ENCODE measurements around the gene CDH22.

The CDH22 gene

DNA sequence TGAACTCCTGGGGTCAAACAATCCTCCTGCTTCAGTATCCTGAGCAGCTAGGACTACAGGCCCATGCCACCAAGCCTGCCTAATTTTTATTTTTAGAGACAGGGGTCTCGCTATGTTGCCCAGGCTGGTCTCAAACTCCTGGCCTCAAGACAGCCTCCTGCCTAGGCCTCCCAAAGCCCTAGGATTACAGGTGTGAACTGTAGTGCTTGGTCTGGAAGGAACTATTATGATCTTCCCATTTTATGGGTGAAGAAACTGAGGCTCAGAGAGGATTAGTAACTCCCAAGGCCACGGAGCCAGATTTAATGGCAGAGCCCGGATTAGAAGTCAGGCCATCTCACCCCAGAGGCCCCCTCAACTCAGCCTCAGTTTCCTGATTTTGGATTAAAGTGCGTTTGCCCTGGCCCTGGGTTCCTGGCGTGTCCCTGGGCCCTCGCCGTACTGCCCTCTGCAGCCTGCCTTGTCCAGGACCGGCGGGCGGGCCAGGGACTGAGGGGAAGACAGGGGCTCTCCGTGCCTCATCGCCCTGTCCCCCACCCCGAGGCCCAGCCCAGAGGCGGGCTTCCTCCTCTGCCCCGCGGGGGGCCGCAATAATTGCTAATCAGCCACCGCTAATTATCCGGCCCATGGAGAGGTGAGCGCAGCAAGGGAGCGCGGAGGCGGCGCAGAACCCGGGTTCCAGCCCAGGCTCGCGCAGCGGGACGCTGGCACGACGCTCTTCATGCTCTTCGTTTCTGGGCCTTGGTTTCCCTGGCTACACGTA, 155.3 kb downstream of the CDH22 start:
- no peak for DNase-seq

DNA sequence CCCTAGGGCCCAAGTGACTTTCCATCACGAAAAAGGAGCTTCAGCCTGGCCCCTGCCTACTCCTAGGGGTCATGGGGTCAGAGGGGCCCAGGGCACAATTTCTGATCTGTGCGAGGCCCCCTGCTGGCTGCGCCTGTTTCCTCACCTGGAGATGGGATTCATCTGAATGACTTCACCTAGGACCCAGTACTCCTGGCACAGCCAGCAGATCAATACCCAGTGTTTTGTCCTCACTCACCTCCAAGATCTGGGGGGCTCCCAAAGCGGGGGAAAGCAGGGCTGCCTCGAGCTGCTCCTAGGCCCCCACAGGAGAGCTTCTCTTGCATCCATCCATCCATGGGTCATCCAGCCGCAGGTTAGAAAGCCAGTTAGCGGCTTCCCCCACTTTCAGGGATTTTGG, 156.4 kb downstream of the CDH22 start:
- no peak for DNase-seq

DNA sequence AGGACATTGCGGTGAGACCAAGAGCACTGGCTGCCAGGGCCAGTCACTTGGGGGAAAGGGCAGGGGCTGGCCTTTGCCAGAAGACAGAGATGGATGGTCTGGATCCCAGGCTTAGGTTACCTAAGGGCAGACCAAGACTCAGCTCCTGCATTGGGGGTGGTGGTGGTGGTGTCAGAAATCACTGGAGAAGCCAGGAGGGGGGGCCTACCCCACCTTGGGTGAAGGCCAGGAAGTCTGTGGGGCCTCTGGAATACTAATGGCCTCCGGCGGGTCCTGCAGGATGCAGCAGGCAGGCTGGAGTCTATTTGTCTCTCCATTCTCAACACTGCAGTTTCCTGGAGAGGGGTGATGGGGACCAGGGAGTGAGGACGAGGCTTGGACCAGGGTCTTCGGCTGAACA, 157.4 kb downstream of the CDH22 start:
- peak in 20 of 56 donors; percentile 3 to 57 (median 14) for DNase-seq

DNA sequence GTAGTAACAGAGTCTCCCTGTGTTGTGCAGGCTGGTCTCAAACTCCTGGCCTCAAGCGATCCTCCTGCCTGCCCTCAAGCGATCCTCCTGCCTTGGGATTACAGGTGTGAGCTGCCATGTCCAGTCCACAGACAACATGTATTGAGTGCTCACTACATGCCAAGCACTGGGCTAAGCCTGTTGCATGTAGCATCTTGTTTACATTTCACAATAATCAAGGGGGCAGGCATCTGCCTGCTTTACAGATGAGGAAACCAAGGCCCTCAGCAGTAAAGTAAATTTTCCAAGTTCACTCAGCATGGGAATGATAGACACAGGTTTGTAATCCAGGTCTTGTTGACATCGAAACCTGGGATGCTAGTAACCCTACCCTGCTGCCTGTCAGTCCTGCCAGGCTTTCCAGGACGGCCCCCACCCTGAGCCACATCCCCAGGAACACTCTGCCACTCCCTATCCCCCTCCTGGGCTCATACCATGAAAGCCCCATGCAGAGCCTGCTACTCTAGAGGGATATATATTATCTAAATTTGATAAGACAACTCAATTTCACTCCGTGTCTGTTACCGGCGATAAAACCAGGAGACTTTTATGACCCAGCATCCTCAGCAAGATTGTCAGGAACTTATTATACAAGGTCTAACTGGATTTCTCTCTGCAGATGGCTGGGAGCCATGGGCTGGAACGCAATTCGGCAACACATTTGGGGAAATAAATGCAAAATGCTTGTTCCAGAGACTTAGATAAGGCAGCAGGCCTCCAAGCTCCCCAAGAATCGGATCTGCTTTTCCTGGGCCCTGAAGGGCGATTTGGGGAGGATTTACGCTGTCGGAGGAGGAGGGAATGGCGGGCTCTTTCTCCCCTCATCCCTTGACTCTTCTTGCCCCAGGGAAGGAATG, 159.7 kb downstream of the CDH22 start:
- no peak for DNase-seq

DNA sequence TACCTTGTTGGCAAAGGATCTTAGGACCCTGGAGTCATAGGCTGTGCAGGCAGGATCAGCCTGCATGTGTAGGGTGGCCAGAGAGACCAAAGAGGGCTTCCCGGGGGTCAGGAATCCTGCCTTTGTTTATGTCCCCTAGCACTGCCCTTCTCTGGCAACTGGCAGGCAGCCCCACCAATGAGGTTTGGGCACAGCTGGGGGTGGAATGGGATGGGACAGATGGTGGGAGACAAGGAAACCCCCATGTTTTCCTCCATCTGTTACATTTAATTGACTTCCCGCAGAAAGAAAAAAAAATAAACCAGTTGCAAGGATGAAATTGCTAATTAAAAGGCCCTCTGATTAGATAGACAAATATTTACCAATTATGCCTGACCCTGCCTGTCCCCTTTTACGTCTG, 162.6 kb downstream of the CDH22 start:
- no peak for DNase-seq

DNA sequence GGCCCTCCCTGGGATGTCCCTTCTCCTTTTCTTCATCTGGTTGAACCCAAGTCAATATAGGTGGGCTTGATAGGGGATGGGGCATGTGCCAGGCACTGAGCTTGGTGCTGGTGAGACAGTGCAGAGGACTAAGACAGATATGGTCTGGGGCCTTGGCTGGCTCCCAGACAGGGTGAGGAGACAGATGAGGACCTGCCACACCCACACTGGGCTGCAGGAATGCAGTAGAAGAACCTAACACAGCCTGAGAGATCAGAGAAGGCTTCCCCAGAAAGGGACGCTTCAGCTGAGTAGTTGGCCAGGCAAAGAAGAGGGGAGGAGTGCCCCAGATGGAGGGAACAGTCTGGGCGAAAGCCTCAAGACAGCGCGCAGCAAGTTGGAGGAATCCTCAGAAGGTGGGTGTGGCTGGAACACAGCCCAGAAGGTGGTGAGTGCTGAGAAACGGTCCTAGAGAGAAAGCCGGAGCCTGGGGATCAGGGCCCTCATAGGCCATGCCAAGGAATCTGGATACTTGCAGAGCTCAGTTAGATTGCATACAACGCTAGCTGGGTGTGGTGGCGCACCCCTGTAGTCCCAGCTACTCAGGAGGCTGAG, 163.8 kb downstream of the CDH22 start:
- no peak for DNase-seq

DNA sequence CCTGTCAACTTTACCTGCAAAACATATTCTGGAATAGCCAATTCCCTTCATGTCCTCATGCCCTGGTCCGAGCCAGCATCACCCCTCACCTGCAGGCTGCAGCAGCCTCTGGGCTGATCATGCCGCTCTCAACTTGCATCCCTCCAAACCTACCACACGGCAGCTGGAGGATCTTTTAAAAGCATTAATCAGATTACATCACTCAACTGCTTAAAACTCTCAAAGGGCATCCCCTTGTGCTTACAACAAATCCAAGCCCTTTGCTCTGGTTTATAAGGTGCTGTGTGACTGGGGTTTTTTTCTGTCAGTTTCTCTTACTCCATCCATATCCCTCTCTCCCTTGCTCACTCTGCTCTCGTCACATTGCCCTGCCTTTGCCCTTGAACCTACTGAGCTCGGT, 166.2 kb downstream of the CDH22 start:
- DNase-seq, result no peak

DNA sequence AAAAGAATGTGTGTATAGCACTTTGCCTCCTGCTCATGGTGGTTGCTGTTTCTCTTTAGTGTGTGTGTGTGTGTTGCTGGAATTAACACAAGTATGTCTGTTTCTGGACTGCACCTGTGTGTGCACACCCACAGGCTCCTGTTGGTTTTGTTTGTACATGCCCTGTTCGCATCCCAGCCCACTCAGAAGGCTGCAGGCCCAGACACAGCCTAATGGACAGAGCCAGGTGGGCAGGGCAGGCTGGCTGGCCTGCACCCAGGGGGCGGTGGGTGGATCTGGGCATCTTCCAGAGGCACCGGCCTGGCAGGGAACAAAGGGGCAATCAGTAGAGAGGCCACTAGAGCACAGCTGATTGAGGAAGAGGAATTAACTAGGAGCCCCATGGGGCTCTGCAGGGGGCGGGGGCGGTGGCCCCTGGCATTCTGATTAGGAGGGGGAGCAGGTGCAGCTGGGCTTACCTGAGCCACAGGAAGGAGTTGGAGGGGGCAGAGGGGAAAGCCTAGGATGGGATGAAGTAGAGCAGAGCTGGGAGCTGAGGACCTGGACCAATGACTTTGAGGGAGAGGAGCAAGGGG, 168.3 kb downstream of the CDH22 start:
- DNase-seq, result no peak

DNA sequence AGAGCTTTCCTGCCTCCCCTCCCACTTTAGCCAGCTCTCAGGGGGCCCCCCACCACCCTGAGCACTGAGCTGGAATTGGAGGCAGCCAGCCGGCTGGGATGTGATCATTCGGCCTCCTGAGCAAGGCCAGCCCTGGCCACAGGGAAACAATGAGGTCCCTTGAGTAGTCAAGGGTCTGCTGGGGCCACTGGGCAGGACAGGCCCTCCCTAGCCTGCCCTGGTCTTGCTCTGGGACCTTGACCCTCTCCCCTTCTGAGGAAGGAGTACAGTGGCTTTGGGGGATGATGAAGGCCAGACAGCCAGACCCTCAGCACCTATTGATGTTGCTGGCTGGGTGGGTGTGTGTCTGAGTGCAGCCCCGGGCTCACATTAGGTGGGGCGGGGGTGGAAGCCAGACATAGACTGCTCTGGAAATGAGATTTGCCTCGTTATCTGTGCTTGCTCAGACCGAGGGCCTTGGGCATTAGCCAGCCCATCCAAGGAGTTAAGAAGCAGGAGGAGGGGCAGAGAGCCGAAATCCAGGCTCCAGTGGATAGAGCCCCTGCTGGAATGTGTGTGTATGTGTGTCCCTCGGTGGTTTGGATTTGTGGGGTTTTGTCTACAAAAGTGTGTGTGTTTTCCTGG, 168.9 kb downstream of the CDH22 start:
- no peak for DNase-seq

DNA sequence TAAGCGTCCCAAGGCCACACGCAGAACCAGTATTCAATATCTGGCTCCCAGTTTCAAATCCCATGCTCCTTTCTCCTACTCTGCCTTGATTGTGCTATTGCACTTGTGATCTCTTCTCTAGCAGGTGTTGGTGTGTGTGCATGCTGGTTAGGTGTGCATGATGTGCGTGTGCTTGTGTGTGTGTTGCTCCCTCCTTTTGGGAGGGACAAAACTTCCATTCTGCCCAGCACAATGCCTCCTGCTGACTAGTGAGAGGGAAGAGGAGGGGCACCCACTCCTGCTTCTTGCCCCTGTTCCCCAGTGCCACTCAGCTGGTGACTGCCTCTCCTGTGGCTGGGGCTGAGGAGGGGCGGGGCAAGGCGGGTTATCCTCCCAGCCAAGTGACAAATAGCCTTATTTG, 170.5 kb downstream of the CDH22 start:
- DNase-seq, result no peak

DNA sequence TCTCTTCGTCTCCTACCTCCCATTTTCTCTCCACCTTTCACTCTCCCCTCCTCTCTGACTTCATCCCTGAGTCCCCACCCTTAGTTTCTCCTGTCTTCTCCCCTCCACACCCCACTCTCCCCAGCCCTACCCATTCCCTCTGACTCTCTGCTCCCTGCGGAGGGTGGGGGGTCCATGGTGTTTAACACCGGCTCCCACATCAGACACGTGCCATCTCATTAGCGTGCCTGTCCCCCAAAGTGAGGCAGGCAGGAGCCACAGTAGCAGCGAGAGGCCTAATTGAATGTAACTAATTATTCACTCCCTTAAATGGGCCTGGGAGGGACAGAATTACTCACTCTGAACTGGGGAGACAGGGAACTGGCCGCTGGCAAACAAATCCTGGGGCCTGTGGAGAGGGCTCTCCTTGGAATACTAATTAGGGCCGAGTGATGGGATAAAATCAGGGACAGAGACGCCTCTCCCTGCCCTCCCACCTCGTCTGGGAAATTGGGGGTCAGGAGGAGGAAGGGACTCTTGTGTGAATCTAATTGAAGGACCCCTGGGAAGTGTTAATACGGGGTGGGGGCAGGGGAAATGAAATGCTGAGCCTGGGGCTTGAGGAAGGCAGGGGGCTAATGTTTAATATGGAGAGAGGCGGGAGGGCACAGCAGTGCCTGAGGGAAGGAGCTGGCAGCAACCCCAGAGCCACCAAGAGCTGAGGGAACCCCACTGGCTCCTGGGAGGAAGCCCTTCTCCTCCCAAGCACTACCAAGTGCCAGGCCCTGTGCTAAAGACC, 172.3 kb downstream of the CDH22 start:
- peak in 5 of 56 donors; percentile 6 to 42 (median 15) for DNase-seq

DNA sequence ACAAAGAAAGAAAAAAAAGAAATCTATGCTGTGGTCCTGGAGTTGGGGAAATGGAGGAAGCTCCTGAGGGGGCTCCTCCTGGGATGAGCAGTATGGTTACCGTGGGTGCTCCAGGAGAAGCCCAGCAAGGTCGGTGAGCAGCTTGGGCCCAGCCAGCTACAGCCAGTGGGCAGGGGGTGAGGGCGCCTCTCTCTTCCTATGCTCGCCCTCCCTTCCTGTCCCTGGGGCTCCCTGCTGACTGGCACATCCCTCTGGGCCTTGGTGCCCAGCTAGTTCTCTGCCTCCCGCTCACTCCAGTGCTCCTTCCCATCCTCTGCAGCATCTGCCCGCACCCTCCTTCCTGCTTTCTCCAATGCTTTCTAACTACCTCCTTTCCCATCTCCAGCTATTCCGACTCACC, 173.6 kb downstream of the CDH22 start:
- DNase-seq, result no peak

DNA sequence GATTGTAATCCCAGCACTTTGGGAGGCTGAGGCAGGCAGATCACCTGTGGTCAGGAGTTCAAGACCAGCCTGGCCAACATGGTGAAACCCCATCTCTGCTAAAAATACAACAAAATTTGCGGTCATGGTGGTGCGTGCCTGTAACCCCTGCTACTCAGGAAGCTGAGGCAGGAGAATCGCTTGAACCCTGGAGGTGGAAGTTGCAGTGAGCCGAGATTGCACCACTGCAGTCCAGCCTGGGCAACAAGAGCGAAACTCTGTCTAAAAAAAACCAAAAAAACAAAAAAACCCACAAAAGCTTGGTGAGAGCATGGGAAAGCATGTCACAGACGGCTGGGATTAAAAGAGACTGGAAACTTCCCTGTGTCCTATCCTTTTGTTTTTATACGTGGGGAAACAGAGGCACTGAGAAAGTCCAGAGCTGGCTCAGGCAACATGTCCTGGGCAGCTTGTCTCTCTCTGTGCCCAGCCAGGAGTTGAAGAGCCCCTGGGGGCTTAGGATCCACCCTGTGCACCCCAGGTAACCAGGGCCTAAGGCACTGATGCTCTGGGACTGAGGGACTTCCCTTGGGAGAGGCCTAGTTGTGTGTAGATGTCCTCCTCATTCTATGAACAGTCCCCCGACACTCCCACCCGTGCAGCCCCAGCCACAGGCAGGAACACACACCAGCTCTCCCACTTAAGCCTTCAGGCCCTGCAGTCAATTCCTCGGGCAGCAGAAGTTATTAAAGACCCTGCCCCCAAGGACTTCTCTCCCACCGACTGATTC, 174.2 kb downstream of the CDH22 start:
- DNase-seq, result no peak

DNA sequence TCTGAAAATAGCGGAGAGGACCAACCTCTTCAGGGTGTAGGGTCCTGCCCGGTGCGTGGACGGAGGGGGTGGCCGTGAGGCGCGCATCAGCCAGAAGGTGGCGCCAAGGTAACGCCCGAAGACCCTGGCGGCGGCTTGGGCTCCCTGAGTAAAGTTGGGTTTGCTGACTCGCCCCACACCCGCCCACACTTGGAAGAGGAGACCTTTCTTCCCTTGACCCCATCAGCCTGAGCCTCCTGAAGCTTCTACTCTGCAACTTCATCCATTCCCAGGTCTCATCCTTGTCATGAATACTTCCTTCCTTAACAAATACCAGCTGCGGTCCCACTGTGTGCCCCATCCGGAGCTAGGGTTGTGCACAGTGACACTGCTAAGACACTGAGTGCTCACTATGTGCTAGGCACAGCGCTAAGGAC, 175.6 kb downstream of the CDH22 start:
- peak in 50 of 56 donors; percentile 3 to 80 (median 38) for DNase-seq

DNA sequence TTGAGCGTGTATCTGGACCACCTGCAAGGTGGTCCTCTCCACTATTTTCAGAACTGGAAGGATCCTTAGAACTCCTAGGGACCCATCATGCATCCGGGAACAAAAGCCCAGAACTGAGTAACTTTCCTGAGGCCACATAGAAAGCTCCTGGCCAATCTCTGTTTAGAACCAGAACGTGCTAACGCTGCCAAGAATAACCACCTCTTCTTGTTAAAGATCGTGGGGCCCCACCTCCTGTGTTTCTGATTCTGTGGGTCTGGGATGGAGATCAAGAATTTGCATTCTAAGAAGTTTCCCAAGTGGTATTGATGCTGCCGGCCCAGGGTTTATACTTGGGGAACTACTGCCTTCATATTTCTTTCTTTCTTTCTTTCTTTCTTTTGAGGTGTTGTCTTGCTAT, 176.9 kb downstream of the CDH22 start:
- DNase-seq, result no peak

DNA sequence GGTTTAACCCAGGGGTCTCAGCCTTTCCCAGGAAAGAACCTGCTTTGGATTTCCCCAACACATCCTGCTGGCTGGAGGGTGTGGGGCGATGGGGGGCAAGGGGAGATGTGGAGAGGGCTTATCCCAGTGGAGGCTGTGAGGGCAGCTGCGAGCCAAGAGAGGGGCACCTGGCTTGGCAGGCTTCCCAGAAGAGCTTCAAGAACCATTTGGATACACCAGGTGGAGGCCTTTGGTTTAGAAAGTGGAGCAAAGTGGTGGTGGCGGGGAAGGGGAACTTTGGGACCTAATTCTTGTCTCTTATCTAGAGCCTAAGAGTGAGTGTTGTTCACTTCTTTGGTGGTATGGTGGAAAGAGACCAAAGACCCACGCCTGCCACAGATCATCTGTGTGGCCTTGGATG, 177.8 kb downstream of the CDH22 start:
- DNase-seq, result no peak

DNA sequence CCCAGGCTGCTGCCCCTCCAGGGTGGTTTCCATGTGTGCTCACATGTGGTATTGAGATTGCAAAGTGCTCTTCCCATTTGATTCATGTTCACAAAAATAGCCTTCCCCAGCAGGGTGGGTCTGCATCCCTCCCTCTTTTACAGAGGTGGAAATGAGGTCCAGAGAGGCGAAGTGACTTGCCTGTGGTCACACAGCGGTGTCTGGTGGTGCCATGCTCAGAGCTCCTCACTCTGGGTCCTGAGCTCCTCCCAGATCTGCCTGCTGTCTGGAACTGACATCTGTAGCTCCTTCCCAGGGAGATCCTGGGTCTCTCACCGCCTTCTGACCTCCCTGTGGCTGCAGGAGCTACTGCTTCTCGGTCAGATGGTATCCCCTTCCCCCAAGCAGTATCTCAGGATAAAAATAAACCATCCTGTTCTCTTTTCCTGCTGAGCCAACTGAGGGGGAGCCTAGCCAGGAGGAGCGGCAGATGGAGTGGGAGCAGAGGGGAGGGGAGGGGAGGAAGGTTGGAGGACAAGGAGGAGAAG, 178.3 kb downstream of the CDH22 start:
- peak in 8 of 56 donors; percentile 5 to 24 (median 12) for DNase-seq

DNA sequence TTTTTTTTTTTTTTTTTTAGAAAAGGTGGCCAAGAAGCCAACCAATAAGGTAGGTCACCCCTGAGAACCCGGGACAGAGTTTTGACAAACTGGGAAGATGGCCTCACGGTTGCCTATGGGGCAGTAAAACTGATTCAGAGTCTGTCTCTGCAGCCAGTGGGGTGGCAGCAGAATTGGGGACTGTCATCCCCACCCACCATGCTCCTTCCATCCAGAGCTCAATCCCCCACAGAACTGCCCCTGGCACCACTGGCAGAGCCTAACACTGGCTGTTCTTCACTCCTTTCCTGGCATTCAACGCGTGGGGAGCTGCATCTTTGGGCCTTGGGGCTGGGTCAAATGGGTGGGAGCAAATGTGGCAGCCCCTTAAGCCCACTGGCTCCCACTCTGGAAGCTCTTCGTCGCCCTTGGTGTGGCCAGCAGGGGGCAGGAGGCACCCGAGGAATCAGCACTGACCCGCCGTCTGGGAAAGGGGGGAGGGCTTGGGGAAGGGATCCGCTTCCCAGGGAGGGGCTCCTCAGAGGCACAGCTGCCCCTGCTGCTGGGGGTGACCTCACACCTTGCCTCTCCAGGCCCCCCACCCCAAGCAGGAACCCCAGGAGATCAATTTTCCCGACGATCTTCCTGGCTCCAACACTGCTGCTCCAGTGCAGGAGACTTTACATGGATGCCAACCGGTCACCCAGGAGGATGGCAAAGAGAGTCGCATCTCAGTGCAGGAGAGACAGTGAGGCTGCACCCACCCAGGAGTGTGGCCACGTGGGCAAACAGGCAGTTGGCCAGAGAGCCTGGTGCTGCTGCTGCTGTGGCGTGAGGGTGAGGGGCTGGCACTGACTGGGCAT, 179.8 kb downstream of the CDH22 start:
- DNase-seq, result peak in 27 of 56 donors; percentile 2 to 65 (median 9)
